HG02840 (cell line): ENCODE results near the gene HMMR.
"Not testable (repeated sequence)": the region's sequence is repeated elsewhere in the genome, so short reads cannot be mapped to it uniquely, and the experiment has no call there.

Experiments
- ATAC-seq: cut with Tn5 transposase; IDR thresholded peaks from one replicate; pipeline ENCODE4 v1.9.1; 2021; ENCODE audit warnings: mild to moderate bottlenecking, moderate library complexity, moderate number of reproducible peaks; ENCODE audit not compliant: unreplicated experiment, low FRiP score

The HMMR gene

GRCh38 chr5:163505368-163506094, 45.1 kb downstream of the HMMR start, which contains the start of gene MAT2B:
Gene MAT2B, plus strand, starts transcription at chr5:163505619. Its CDS starts 68 bp downstream, at chr5:163505687.
- peak; percentile 92 for ATAC-seq

GRCh38 chr5:163506095-163506457, 45.6 kb downstream of the HMMR start:
- peak; percentile 20 for ATAC-seq

- ATAC-seq, result no peak
These were observed 46.3 kb downstream of the HMMR start for GRCh38 chr5:163506726-163507125.

- ATAC-seq, result no peak
These were observed 48.3 kb downstream of the HMMR start for GRCh38 chr5:163508753-163509152.

- no peak for ATAC-seq
These were observed 49.0 kb downstream of the HMMR start for GRCh38 chr5:163509291-163509951.

GRCh38 chr5:163512526-163512925, 52.1 kb downstream of the HMMR start:
- no peak for ATAC-seq

GRCh38 chr5:163525096-163525495, 64.7 kb downstream of the HMMR start:
- no peak for ATAC-seq

GRCh38 chr5:163529698-163530097, 69.3 kb downstream of the HMMR start:
- ATAC-seq, result no peak

GRCh38 chr5:163531272-163531671, 70.8 kb downstream of the HMMR start:
- no peak for ATAC-seq

GRCh38 chr5:163532171-163533084, 72.0 kb downstream of the HMMR start:
- no peak for ATAC-seq

GRCh38 chr5:163533223-163533622, 72.8 kb downstream of the HMMR start:
- ATAC-seq, result no peak

GRCh38 chr5:163534492-163535094, 74.2 kb downstream of the HMMR start:
- ATAC-seq, result no peak

GRCh38 chr5:163535290-163535689, 74.9 kb downstream of the HMMR start:
- ATAC-seq, result no peak

GRCh38 chr5:163536442-163536841, 76.0 kb downstream of the HMMR start:
- ATAC-seq, result not testable (repeated sequence)

- no peak for ATAC-seq
These were observed 80.3 kb downstream of the HMMR start for GRCh38 chr5:163540696-163541095.
